HL-60 (cell line): Measurements from ENCODE around the gene RHOD.

ENCODE experiments used
- GABPA ChIP-seq: IDR thresholded peaks from 2 replicates; pipeline ENCODE4 v1.6.1; 2012; ENCODE audit warnings: low read depth
- POLR2AphosphoS5 ChIP-seq: IDR thresholded peaks from 2 replicates; pipeline ENCODE4 v1.6.1; 2012; ENCODE audit warnings: low read depth
- SPI1 ChIP-seq: IDR thresholded peaks from 2 replicates; pipeline ENCODE4 v1.6.1; 2012; ENCODE audit warnings: low read depth, mild to moderate bottlenecking, borderline replicate concordance
- TF ChIP-seq, protein P1 (sequence below): IDR thresholded peaks from 2 replicates; pipeline ENCODE4 v1.6.1; 2012; ENCODE audit warnings: low read depth; ENCODE audit not compliant: insufficient replicate concordance
- TF ChIP-seq, protein P2 (sequence below): IDR thresholded peaks from one replicate; pipeline ENCODE4 v1.5.1; 2011; ENCODE audit warnings: low read length, control low read depth, inconsistent platforms; ENCODE audit not compliant: insufficient read depth

DNA sequence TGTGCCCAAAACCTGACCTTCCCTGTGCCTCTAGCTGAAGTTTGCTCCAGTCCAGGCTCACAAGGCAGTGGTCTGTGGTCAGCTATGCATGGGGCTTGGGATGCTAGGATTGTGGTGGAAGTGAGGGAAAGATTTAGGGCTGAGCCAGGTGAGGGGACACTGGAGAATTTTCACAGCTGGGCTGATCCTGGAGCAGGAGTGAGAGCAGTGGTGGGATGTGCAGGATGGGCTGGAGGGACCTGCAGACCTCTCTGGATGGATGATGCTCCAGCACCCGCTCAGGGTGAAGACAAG is 38.5 kb downstream of the RHOD start:
- TF ChIP-seq, protein P1, sequence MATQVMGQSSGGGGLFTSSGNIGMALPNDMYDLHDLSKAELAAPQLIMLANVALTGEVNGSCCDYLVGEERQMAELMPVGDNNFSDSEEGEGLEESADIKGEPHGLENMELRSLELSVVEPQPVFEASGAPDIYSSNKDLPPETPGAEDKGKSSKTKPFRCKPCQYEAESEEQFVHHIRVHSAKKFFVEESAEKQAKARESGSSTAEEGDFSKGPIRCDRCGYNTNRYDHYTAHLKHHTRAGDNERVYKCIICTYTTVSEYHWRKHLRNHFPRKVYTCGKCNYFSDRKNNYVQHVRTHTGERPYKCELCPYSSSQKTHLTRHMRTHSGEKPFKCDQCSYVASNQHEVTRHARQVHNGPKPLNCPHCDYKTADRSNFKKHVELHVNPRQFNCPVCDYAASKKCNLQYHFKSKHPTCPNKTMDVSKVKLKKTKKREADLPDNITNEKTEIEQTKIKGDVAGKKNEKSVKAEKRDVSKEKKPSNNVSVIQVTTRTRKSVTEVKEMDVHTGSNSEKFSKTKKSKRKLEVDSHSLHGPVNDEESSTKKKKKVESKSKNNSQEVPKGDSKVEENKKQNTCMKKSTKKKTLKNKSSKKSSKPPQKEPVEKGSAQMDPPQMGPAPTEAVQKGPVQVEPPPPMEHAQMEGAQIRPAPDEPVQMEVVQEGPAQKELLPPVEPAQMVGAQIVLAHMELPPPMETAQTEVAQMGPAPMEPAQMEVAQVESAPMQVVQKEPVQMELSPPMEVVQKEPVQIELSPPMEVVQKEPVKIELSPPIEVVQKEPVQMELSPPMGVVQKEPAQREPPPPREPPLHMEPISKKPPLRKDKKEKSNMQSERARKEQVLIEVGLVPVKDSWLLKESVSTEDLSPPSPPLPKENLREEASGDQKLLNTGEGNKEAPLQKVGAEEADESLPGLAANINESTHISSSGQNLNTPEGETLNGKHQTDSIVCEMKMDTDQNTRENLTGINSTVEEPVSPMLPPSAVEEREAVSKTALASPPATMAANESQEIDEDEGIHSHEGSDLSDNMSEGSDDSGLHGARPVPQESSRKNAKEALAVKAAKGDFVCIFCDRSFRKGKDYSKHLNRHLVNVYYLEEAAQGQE: no peak
- TF ChIP-seq, protein P2, sequence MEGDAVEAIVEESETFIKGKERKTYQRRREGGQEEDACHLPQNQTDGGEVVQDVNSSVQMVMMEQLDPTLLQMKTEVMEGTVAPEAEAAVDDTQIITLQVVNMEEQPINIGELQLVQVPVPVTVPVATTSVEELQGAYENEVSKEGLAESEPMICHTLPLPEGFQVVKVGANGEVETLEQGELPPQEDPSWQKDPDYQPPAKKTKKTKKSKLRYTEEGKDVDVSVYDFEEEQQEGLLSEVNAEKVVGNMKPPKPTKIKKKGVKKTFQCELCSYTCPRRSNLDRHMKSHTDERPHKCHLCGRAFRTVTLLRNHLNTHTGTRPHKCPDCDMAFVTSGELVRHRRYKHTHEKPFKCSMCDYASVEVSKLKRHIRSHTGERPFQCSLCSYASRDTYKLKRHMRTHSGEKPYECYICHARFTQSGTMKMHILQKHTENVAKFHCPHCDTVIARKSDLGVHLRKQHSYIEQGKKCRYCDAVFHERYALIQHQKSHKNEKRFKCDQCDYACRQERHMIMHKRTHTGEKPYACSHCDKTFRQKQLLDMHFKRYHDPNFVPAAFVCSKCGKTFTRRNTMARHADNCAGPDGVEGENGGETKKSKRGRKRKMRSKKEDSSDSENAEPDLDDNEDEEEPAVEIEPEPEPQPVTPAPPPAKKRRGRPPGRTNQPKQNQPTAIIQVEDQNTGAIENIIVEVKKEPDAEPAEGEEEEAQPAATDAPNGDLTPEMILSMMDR: no peak
- TF ChIP-seq POLR2AphosphoS5 (no peak), GABPA (no peak), SPI1 (no peak)
